ENCODE results near the gene LENG9.
"Not testable (repeated sequence)": the region's sequence is repeated elsewhere in the genome, so short reads cannot be mapped to it uniquely, and the experiment has no call there.

Gene LENG9

GRCh38 chr19:54458648-54459281 is 4.8 kb downstream of the LENG9 start:
- DNase-seq, result no peak

- no peak for DNase-seq
Observed at GRCh38 chr19:54457773-54458647, 5.6 kb downstream of the LENG9 start.

GRCh38 chr19:54456423-54457373 is 6.9 kb downstream of the LENG9 start:
- DNase-seq, result no peak

GRCh38 chr19:54455786-54456422 is 7.7 kb downstream of the LENG9 start:
- DNase-seq, result no peak

GRCh38 chr19:54454781-54455675 is 8.6 kb downstream of the LENG9 start:
- no peak for DNase-seq

GRCh38 chr19:54453921-54454780 is 9.4 kb downstream of the LENG9 start:
- no peak for DNase-seq

GRCh38 chr19:54452626-54453025 is 11.0 kb downstream of the LENG9 start:
- no peak for DNase-seq

- no peak for DNase-seq
Observed at GRCh38 chr19:54451997-54452396, 11.6 kb downstream of the LENG9 start.

- no peak for DNase-seq
Observed at GRCh38 chr19:54451331-54451871, 12.2 kb downstream of the LENG9 start.

GRCh38 chr19:54449701-54450069 is 13.9 kb downstream of the LENG9 start:
- no peak for DNase-seq

- peak; percentile 92 to 99 (median 97) for DNase-seq
Observed at GRCh38 chr19:54448774-54449700, 14.5 kb downstream of the LENG9 start, which contains the start of gene LENG8. TSS of gene LENG8 (plus strand) at chr19:54449199. CDS start at chr19:54451345, 2,146 bp downstream.

GRCh38 chr19:54448040-54448773 is 15.4 kb downstream of the LENG9 start:
- DNase-seq, result peak in 1 of 5 experiments; percentile 42

- not testable (repeated sequence) for DNase-seq
Observed at GRCh38 chr19:54446349-54446748, 17.2 kb downstream of the LENG9 start.

- DNase-seq, result no peak
Observed at GRCh38 chr19:54444737-54445136, 18.8 kb downstream of the LENG9 start.

GRCh38 chr19:54440641-54441040 is 22.9 kb downstream of the LENG9 start:
- no peak for DNase-seq

GRCh38 chr19:54439174-54439851 is 24.3 kb downstream of the LENG9 start:
- peak in 1 of 5 experiments; percentile 33 for DNase-seq

GRCh38 chr19:54436628-54437252 is 26.8 kb downstream of the LENG9 start:
- no peak for DNase-seq

Measured in T-helper 2 cell (primary cell).